Stimulated activated CD4-positive, alpha-beta T cell treated with anti-CD3 and anti-CD28 coated beads, Interleukin-12 subunit alpha, Interleukin-12 subunit beta, amount 100 ng/mL, for 24 hours (primary cell): ENCODE results near the gene AMBRA1.
A peak's percentile ranks its signal among the peaks of the same experiment; 100 is the strongest.
"Not testable (repeated sequence)": the region's sequence is repeated elsewhere in the genome, so short reads cannot be mapped to it uniquely, and the experiment has no call there.

ENCODE experiments used
- DNase-seq, 2 experiments: peaks; one replicate each; pipeline ENCODE4 v3.0.0-alpha.2; 2020; ENCODE audit warnings: low read depth in 2 of 2

Gene AMBRA1

DNA sequence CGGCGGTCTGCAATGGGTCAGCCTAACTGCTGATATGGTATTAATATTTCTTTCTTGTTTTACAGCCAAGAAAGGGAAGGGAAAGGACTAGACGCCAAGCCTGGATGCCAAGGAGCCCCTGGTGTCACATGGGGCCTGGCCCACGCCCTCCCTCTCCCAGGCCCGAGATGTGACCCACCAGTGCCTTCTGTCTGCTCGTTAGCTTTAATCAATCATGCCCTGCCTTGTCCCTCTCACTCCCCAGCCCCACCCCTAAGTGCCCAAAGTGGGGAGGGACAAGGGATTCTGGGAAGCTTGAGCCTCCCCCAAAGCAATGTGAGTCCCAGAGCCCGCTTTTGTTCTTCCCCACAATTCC lies 210.4 kb downstream of the AMBRA1 start:
- DNase-seq = no peak

- no peak for DNase-seq
Measured at GRCh38 chr11:46382646-46383403, 211.0 kb downstream of the AMBRA1 start.

DNA sequence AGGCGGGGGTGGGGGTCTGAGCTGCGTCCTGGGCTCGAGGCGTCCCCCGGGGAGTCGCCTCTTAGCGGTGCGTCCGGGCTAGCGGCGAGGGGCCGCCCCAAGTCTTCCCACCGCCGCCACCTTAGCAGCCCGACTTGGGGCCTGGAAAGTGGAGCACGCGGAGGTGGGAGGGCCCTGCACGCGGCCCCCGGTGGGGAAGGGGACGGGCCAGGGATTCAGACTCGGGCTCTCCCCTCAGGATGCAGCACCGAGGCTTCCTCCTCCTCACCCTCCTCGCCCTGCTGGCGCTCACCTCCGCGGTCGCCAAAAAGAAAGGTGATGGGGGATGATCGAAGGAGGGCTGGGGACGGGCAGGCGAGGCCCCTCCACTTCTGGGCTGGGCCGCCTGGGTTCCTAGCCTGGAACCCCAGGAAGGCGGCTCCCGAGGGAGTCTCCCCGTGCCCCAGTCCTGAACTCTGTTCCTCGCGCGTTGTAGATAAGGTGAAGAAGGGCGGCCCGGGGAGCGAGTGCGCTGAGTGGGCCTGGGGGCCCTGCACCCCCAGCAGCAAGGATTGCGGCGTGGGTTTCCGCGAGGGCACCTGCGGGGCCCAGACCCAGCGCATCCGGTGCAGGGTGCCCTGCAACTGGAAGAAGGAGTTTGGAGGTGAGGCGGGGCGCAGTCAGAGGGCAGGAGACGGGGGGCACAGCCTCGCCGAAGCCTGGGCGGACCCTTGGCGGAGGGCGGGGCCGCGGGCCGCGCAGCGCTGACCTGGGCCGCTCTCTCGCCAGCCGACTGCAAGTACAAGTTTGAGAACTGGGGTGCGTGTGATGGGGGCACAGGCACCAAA lies 211.8 kb downstream of the AMBRA1 start:
- no peak for DNase-seq

GRCh38 chr11:46381048-46381818 lies 212.6 kb downstream of the AMBRA1 start, which contains the start of gene MDK:
TSS of gene MDK (plus strand) at chr11:46381669. CDS start at chr11:46382058, 389 bp downstream.
- no peak for DNase-seq

DNA sequence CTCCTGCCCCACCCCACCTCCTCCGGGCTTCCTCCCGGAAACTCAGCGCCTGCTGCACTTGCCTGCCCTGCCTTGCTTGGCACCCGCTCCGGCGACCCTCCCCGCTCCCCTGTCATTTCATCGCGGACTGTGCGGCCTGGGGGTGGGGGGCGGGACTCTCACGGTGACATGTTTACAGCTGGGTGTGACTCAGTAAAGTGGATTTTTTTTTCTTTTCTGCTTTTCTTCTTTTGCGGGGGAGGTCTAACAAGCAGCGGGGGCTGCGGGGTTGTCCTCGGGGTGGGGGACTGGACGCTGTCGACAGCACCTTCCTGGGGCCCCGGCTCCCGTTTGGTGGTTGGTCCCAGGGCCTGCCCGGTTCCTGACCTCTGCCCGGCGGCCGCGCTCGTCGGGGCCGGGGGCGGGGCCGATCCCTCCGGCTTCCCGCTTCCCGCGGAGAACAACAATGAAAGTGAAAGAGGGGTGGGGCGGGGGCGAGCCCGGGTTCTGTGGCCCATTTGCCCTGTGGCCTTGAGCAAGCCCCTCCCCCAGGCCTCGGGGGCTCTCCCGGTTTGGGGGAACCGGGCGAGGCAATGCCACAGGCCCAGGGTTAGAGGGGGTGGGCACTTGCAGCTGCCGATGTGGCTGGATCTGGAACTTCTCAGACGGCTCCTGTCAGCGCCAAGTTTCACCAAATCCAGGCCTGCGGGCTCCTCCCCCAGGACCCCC lies 213.3 kb downstream of the AMBRA1 start:
- peak; percentile 39 to 63 for DNase-seq

DNA sequence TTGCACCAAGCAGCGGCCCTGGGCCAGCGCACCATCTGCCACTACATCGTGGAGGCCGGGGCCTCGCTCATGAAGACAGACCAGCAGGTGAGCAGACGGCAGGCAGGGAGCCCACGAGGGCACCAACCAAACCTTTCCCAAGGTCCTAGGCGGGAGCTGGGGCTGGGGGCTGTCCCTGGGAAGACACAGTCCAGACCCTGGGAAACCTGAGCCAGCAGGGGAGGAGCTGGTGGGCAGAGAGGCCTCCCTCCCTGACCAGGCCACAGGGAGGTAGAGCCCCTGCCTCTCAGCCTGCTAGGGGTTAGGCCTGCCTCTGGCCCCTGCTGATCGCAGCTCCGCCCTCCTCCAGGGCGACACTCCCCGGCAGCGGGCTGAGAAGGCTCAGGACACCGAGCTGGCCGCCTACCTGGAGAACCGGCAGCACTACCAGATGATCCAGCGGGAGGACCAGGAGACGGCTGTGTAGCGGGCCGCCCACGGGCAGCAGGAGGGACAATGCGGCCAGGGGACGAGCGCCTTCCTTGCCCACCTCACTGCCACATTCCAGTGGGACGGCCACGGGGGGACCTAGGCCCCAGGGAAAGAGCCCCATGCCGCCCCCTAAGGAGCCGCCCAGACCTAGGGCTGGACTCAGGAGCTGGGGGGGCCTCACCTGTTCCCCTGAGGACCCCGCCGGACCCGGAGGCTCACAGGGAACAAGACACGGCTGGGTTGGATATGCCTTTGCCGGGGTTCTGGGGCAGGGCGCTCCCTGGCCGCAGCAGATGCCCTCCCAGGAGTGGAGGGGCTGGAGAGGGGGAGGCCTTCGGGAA lies 214.1 kb downstream of the AMBRA1 start:
- not testable (repeated sequence) for DNase-seq

GRCh38 chr11:46378811-46379481 lies 214.9 kb downstream of the AMBRA1 start:
- no peak for DNase-seq

DNA sequence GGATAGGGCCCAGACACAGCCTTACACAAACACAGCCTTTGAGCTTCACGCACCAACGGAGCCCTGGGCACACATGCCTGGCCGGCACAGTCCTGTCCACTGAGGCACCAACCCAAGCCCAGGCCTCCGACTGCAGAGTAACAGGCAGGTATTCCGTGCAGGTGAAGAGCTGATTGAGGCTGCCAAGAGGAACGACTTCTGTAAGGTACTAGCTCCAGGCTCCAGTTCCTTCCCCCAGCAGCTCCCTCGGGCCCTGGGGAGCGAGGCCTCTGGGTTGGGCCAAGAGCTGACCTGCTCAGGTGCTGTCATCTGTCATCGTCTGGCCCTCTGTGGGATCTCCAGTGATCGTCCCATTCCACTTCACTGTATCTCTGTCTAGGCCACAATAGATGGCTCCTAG lies 215.5 kb downstream of the AMBRA1 start:
- DNase-seq = no peak

GRCh38 chr11:46377831-46378230 lies 216.0 kb downstream of the AMBRA1 start:
- DNase-seq = no peak

DNA sequence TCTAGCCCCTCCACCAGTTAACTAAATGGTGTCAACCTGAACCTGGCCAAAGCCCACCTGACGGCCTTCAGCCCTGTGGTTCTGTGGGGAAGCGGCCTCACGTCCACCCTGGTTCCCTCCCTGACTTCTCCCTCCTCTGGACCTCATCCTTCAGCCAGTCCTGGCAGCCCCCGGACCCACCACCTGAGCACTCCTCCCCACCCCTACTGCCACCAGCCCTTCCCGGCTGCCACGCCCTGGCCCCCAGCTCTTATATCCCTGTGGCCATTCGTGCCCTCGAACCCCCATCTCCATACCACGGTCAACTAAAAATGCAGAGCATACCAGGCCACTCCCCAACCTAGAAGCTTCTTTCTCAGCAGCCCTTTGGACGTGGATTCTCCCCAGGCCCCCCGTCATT lies 216.5 kb downstream of the AMBRA1 start:
- no peak for DNase-seq

DNA sequence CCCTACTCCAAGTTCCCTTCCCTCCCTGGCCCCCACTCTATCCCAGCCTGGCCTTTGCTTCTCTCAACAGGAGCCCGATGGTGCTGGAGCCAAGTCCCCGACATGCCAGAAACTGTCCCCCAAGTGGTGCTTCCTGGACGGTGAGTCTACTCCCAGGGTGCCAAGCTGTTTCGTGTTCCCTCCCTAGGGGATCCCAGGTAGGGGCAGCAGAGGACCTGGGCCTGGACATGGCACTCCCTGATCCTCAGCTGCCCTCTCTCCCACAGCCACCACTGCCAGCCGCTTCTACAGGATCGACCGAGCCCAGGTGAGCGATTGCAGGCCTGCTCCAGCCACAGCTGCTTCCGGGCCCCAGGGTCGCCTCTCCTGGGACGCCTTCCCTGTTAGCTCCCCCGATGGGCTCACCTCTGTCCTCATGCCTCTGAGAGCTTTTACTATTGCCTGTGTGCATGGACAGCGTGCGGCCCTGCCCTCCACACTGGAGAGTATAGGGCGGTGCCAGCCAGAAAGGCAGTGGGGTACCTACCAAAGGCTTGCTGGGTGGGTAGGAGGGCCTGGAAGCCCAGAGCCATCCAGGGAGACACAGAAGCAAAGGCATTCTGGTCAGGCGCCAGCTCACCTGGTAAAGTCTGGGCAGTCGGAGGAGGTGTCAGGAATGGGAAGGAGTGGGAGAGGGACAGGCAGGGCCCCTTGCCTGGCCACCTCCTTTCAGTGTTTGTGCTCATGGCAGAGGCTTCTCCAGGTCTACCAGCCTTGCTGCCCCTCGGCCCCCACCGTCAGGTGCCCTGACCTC lies 217.4 kb downstream of the AMBRA1 start:
- DNase-seq = no peak

DNA sequence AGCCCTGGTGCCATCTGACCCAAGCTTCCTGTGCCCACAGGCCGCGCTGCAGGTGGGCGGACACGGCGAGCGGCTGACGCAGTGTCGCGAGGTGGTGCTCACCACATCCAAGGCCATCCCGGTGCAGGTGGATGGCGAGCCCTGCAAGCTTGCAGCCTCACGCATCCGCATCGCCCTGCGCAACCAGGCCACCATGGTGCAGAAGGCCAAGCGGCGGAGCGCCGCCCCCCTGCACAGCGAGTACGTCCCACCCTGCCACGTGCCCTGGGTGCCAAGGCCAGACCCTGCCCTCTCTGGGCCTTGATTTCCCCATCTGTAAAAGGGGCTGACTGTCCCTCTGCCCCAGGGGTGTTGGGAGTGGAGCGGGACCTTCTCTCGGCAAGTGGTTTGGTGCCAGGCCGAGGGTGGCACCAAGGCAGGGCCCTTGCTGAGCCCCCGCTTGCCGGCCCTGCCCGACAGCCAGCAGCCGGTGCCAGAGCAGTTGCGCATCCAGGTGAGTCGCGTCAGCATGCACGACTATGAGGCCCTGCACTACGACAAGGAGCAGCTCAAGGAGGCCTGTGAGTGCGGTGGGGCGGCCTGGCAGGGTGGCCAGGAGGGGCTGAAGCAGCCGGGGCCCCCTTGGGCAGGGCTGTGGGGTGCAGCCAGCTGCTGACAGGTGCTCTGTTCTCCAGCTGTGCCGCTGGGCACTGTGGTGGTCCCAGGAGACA lies 218.3 kb downstream of the AMBRA1 start:
- DNase-seq = no peak

- no peak for DNase-seq
Measured at GRCh38 chr11:46374815-46375214, 219.0 kb downstream of the AMBRA1 start.

DNA sequence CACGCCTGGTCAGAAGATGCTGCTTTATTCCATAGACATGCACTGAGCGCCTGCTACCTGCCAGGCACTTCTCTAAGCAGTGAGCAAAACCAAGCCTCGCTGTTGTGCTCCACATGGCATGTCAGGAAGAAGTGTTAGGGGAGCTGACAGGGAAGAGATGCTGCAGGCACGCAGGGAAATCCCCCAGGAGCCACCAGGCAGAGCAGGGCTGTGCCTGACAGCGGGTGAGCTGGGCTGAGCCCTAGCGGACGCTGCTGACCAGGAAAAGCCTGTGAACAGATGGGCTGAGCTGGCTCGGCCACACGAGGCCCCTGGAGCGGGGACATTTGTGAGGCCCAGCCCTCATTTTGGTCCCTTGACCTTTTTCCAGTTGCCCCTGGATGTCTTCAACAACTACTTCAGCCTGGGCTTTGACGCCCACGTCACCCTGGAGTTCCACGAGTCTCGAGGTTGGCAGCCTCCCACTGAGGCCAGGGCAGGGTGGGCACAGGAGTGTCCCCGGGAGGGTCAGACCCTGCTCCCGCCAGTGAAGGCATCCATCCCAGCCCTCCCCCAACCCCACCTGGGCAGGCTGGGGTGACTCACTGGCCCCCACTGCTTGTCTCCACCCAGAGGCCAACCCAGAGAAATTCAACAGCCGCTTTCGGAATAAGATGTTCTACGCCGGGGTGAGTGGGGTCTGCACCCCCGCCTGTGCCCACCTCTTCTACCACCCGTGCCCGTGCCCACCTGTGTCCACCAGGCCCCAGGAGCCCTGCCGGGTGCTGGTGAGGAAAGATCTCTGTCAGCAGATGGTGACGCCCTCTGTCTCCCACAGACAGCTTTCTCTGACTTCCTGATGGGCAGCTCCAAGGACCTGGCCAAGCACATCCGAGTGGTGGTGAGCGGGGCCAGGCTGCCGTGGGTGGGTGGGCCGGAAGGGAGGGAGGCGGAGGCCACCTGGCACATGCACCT lies 219.8 kb downstream of the AMBRA1 start:
- no peak for DNase-seq

- not testable (repeated sequence) for DNase-seq
Measured at GRCh38 chr11:46372501-46372900, 221.3 kb downstream of the AMBRA1 start.

DNA sequence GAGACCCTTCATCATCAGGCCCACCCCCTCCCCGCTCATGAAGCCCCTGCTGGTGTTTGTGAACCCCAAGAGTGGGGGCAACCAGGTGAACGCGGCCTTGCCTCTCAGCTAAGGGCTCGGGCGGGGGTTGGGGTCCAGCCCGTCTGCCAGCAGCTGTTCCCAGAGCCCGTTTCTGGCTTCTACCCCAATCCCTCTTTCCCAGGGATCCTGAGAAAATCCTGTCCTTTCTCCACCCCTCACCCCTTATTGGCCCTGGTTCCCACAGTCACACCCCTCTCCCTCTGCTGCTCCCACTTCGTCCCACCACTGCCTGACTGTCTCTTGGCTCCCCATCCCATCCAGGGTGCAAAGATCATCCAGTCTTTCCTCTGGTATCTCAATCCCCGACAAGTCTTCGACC lies 221.7 kb downstream of the AMBRA1 start:
- no peak for DNase-seq

DNA sequence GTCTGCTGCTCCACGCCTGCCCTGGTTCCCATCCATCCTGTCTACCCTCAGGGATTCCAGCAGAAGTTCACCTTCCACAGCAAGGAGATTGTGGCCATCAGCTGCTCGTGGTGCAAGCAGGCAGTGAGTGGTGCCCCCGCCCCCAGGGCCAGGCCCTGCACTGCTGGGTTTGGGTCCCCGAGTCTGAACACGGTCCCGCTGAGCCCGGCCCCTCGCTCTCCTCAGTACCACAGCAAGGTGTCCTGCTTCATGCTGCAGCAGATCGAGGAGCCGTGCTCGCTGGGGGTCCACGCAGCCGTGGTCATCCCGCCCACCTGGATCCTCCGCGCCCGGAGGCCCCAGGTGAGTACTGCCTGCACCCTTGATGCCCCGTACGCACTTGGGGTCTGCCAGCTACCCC lies 222.6 kb downstream of the AMBRA1 start:
- DNase-seq = not testable (repeated sequence)

DNA sequence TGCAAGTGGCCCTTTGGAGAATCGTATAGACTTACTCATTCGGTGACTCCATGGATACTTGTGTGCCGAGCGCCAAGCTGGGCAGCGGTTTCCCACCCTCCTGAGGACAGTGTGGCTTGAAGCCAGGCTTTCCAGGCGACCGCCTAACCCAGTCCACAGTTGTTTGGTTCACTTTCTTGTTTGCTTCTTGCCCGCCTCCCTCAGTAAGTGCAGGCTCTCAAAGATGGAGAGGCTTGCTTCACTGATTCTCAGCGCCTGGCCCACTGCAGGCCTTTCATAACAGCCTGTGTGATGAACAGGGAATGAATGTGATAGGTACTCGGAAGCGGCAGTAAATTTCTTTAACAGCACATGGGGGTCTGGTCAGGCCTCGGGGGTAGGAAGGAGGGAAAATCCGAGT lies 223.6 kb downstream of the AMBRA1 start:
- DNase-seq = no peak
